ENCODE results near the gene DNMT3L.
"Not testable (repeated sequence)": the region's sequence is repeated elsewhere in the genome, so short reads cannot be mapped to it uniquely, and the experiment has no call there.

GRCh38 chr21:44206187-44206586 lies 55.5 kb downstream of the DNMT3L start:
- not testable (repeated sequence) for TF ChIP-seq CTCF (conservative IDR thresholded peaks at IDR 0.05; ENCODE audit: low read length); EZH2phosphoT487 (IDR thresholded peaks at IDR 0.05; ENCODE audit: borderline replicate concordance)

Measured in Loucy (cell line).